HepG2 (cell line): ENCODE data around the gene TRDMT1. TPM values are rescaled to one million over a fixed set of nuclear protein-coding genes. Genes with fewer than 3 reads are reported as not detected.

ENCODE experiments used
- HIC2 ChIP-seq: sonication (generic); formaldehyde crosslinking; IDR thresholded peaks from 2 replicates; pipeline ENCODE4 v1.9.0; 2022; ENCODE audit warnings: low read depth, missing genetic modification reagents
- HMGXB4 ChIP-seq, 2 experiments: sonication (generic) in 1 of 2; formaldehyde crosslinking in 1 of 2; IDR thresholded peaks; 2 replicates each; pipeline versions ENCODE4 v1.4.0 to v1.6.1; 2018 to 2020; ENCODE audit warnings: missing genetic modification reagents in 2 of 2, borderline replicate concordance in 1 of 2, low read depth in 1 of 2, mild to moderate bottlenecking in 1 of 2, missing biosample characterization in 1 of 2
- LRRFIP1 ChIP-seq: sonication (generic); formaldehyde crosslinking; conservative IDR thresholded peaks from 2 replicates; pipeline ENCODE4 v1.4.0; 2020; ENCODE audit warnings: missing genetic modification reagents
- MAZ ChIP-seq, 2 experiments: sonication (generic) in 1 of 2; formaldehyde crosslinking in 1 of 2; IDR thresholded peaks; 2 replicates each; pipeline versions ENCODE4 v1.5.0 to v1.6.1; 2012 to 2020; ENCODE audit warnings: low read depth in 2 of 2, mild to moderate bottlenecking in 2 of 2, borderline replicate concordance in 1 of 2, improper control_type of control experiment in 1 of 2, low read length in 1 of 2, missing genetic modification reagents in 1 of 2, moderate library complexity in 1 of 2
- MED13 ChIP-seq: sonication (generic); formaldehyde crosslinking; IDR thresholded peaks from 2 replicates; pipeline ENCODE4 v1.5.0; 2020; ENCODE audit warnings: missing genetic modification reagents
- NR2C2 ChIP-seq: sonication (generic); formaldehyde crosslinking; IDR thresholded peaks from 2 replicates; pipeline ENCODE4 v1.4.0; 2020; ENCODE audit warnings: missing genetic modification reagents, mild to moderate bottlenecking, moderate library complexity, borderline replicate concordance
- RBAK ChIP-seq: sonication (generic); formaldehyde crosslinking; IDR thresholded peaks from 2 replicates; pipeline ENCODE4 v1.5.1; 2020; ENCODE audit warnings: mild to moderate bottlenecking, missing genetic modification reagents
- SRY ChIP-seq: sonication (generic); formaldehyde crosslinking; IDR thresholded peaks from 2 replicates; pipeline ENCODE4 v1.8.0; 2022; ENCODE audit warnings: mild to moderate bottlenecking, missing genetic modification reagents
- TRIM24 ChIP-seq: sonication (generic); formaldehyde crosslinking; IDR thresholded peaks from 2 replicates; pipeline ENCODE4 v1.8.0; 2022; ENCODE audit warnings: mild to moderate bottlenecking, missing genetic modification reagents
- ZNF572 ChIP-seq: sonication (generic); formaldehyde crosslinking; IDR thresholded peaks from 2 replicates; pipeline ENCODE4 v1.5.1; 2020; ENCODE audit warnings: mild to moderate bottlenecking, missing genetic modification reagents
- ZNF678 ChIP-seq: sonication (generic); formaldehyde crosslinking; IDR thresholded peaks from 2 replicates; pipeline ENCODE4 v1.4.0; 2020; ENCODE audit warnings: mild to moderate bottlenecking, missing genetic modification reagents
- ZNF773 ChIP-seq: sonication (generic); formaldehyde crosslinking; IDR thresholded peaks from 2 replicates; pipeline ENCODE4 v1.4.0; 2020; ENCODE audit warnings: missing genetic modification reagents, borderline replicate concordance
- polyA plus RNA-seq, 8 experiments: library from polyadenylated mRNA; depleted of rRNA in 3 of 8; stranded (reverse) in 7 of 8; unstranded in 1 of 8; fragments of >200 nt; fragmentation: Illumina TruSeq in 4 of 8; extraction: Trizol in 4 of 8; gene quantifications; 2 replicates each; pipeline versions ENCODE4 v1.2.1 to v1.2.3, GENCODE V29; 2011 to 2016; ENCODE audit warnings: low read depth in 4 of 8, missing spikeins in 1 of 8, mixed read lengths in 1 of 8; ENCODE audit not compliant: insufficient read depth in 1 of 8
- total RNA-seq, 5 experiments: library from RNA; depleted of rRNA; stranded (reverse); fragments of >200 nt; fragmentation: Illumina TruSeq; extraction: Trizol; gene quantifications; 2 replicates each; pipeline ENCODE4 v1.2.3, GENCODE V29; 2016; ENCODE audit warnings: low read depth in 1 of 5

TRDMT1 gene
- total and polyA plus RNA-seq, 2 of the 13 experiments (the other 11 are each of a cell fraction or from before 2014, with no cell fraction given): 2.0 to 3.0 TPM

DNA sequence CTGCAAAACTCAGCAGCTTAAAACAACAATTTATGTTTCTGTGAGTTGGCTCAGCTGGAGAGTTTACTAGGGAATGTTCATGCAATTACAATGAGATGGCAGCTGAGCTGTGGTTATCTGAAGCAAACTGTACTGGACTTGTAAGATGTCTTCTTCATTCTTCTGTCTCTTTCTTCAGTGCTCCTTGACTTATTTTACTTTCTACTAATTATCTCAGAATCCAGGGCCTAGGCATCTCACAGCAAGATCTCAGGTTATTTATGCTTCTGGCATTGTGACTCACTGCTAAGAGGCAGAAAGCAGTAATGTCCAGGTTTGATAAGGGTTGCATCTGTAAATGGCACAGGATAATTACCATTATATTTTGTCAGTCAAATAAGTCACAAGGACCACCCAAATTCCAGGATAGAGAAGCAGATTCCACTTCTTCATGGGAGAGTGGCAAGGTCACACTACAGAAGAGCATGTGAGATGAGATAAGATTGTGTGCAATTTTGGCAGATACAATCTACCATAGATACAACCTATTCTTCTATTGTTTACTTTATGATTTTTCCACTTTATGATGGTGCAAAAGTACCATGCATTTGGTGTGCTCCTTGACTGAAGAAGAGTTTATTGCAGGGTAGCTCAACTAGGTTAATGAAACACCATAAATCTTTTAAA lies 43.4 kb upstream of the TRDMT1 start (continued):
- no peak for TF ChIP-seq LRRFIP1 (CRISPR knock-in tag)
- TF ChIP-seq HMGXB4 (CRISPR knock-in tag; IDR thresholded peaks at IDR 0.05; ENCODE audit: borderline replicate concordance in 1 of 2, low read depth in 1 of 2): no peak
- TF ChIP-seq NR2C2: no peak
- no peak for TF ChIP-seq TRIM24 (CRISPR knock-in tag)
- TF ChIP-seq SRY: no peak
- TF ChIP-seq HIC2 (CRISPR knock-in tag): no peak
- no peak for TF ChIP-seq ZNF572 (CRISPR knock-in tag)
- no peak for TF ChIP-seq MED13 (CRISPR knock-in tag)
- no peak for TF ChIP-seq ZNF773 (CRISPR knock-in tag)
- TF ChIP-seq ZNF678: no peak
- no peak for TF ChIP-seq MAZ (IDR thresholded peaks at IDR 0.05; ENCODE audit: borderline replicate concordance, low read depth, low read length)
- no peak for TF ChIP-seq MAZ (CRISPR knock-in tag; IDR thresholded peaks at IDR 0.05; ENCODE audit: low read depth)
- TF ChIP-seq RBAK (CRISPR knock-in tag): no peak
